Panc1 (cell line): ENCODE results near the gene ZNF462. TPM values are rescaled to one million over a fixed set of nuclear protein-coding genes. Genes with fewer than 3 reads are reported as not detected.

ENCODE experiments used
- ATAC-seq: fragments of 200-7000 bp; cut with Tn5 transposase; 2 replicates; pipeline ENCODE4 v1.9.1; 2020; ENCODE audit warnings: mild to moderate bottlenecking, moderate library complexity
- BruUV-seq: library from RNA; stranded (reverse); fragments of 400-500 nt; replicated peaks from 2 replicates; lab custom pipeline; 2021; lab: Mats Ljungman, UMichigan
- CTCF ChIA-PET: fragments of 300-600 bp; sonication (Branson Sonifier 250); formaldehyde crosslinking; loops from one replicate; lab custom pipeline; 2022; ENCODE audit warnings: antibody characterized with exemption; lab: Charles Lee
- POLR2A ChIA-PET: fragments of 300-600 bp; sonication (Branson Sonifier 250); formaldehyde crosslinking; loops from one replicate; lab custom pipeline; 2022; ENCODE audit warnings: antibody characterized with exemption; lab: Charles Lee
- DNase-seq: peaks from one replicate; pipeline ENCODE4 v3.0.0-alpha.2; 2010; ENCODE audit warnings: low read depth, low spot score
- H3K27ac ChIP-seq: 2 replicates; pipeline ENCODE4 v1.5.1; 2011; ENCODE audit warnings: mild to moderate bottlenecking, low read length, inconsistent platforms
- H3K27me3 ChIP-seq: fragments of 200-500 bp; sonication (Bioruptor generic); 2 replicates; pipeline ENCODE4 v1.6.0; 2014; ENCODE audit warnings: low read length, inconsistent platforms; ENCODE audit not compliant: control insufficient read depth, insufficient read depth
- H3K36me3 ChIP-seq: fragments of 200-500 bp; sonication (Bioruptor generic); 2 replicates; pipeline ENCODE4 v1.5.1; 2014; ENCODE audit warnings: inconsistent platforms, mild to moderate bottlenecking, low read length, moderate library complexity; ENCODE audit not compliant: control insufficient read depth, insufficient read depth
- H3K4me1 ChIP-seq: 2 replicates; pipeline ENCODE4 v1.5.1; 2011; ENCODE audit warnings: inconsistent platforms, mild to moderate bottlenecking, low read length, moderate library complexity; ENCODE audit not compliant: control insufficient read depth, insufficient read depth
- H3K4me3 ChIP-seq, 2 experiments: 2 replicates each; pipeline ENCODE4 v1.5.1; 2011 to 2012; ENCODE audit warnings: low read depth in 2 of 2, low read length in 2 of 2, mild to moderate bottlenecking in 2 of 2, inconsistent platforms in 1 of 2, moderate library complexity in 1 of 2
- H3K9me3 ChIP-seq: fragments of 200-500 bp; sonication (Bioruptor generic); 2 replicates; pipeline ENCODE4 v1.5.1; 2014; ENCODE audit warnings: low read depth, mild to moderate bottlenecking, inconsistent platforms, low read length, moderate library complexity; ENCODE audit not compliant: control insufficient read depth, insufficient read depth
- POLR2AphosphoS5 ChIP-seq: IDR thresholded peaks from 2 replicates; pipeline ENCODE4 v1.6.1; 2012; ENCODE audit warnings: mild to moderate bottlenecking, low read depth, low read length, moderate library complexity
- SIN3A ChIP-seq: IDR thresholded peaks from 2 replicates; pipeline ENCODE4 v1.6.1; 2012; ENCODE audit warnings: low read depth, mild to moderate bottlenecking, low read length, moderate library complexity, borderline replicate concordance; ENCODE audit not compliant: insufficient read depth
- TCF7L2 ChIP-seq: IDR thresholded peaks from 2 replicates; pipeline ENCODE4 v1.6.1; 2011; ENCODE audit warnings: mild to moderate bottlenecking, low read depth, low read length, inconsistent platforms
- in situ Hi-C: cut with HindIII; loops from 2 replicates; pipeline ENCODE4 v1.10.0; 2016; ENCODE audit warnings: low sequenced_read_pairs, low pct_unique_long_range_greater_than_20kb
- intact Hi-C: fragments of 100-400 bp; cut with micrococcal nuclease; formaldehyde crosslinking; loops from one replicate; pipeline ENCODE4 v1.10.0; 2022; ENCODE audit not compliant: unreplicated experiment
- total RNA-seq: library from RNA; stranded (reverse); gene quantifications from one replicate; pipeline ENCODE4 v1.2.1, GENCODE V29; 2021; ENCODE audit not compliant: unreplicated experiment
- TF ChIP-seq, protein P1 (sequence below): fragments of 450-650 bp; IDR thresholded peaks from 2 replicates; pipeline ENCODE4 v1.5.1; 2017; ENCODE audit warnings: mild to moderate bottlenecking
- TF ChIP-seq, protein P2 (sequence below), 2 experiments: IDR thresholded peaks; 2 replicates each; pipeline ENCODE4 v1.6.1; 2011 to 2012; ENCODE audit warnings: low read depth in 2 of 2, control low read depth in 1 of 2, low read length in 1 of 2, mild to moderate bottlenecking in 1 of 2, moderate library complexity in 1 of 2; ENCODE audit not compliant: insufficient read depth in 1 of 2

The ZNF462 gene
- total RNA-seq, 1 experiment from 2014 or later, result 34.8 TPM

DNA sequence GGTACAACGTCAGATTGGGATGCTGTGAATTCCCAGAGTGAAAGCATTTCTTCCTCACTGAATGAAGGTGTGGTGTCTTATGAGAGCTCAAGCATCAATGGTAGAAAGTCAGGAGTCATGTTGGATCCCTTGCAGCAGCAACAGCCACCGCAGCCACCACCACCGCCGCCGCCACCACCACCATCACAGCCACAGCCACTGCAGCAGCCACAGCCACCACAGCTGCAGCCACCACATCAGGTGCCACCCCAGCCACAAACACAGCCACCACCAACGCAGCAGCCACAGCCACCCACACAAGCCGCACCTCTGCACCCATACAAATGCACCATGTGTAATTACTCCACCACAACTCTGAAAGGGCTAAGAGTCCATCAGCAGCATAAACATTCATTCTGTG is 62.4 kb downstream of the ZNF462 start:
- TF ChIP-seq, protein P1, sequence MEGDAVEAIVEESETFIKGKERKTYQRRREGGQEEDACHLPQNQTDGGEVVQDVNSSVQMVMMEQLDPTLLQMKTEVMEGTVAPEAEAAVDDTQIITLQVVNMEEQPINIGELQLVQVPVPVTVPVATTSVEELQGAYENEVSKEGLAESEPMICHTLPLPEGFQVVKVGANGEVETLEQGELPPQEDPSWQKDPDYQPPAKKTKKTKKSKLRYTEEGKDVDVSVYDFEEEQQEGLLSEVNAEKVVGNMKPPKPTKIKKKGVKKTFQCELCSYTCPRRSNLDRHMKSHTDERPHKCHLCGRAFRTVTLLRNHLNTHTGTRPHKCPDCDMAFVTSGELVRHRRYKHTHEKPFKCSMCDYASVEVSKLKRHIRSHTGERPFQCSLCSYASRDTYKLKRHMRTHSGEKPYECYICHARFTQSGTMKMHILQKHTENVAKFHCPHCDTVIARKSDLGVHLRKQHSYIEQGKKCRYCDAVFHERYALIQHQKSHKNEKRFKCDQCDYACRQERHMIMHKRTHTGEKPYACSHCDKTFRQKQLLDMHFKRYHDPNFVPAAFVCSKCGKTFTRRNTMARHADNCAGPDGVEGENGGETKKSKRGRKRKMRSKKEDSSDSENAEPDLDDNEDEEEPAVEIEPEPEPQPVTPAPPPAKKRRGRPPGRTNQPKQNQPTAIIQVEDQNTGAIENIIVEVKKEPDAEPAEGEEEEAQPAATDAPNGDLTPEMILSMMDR, result no peak
- TF ChIP-seq TCF7L2 (no peak), SIN3A (no peak), POLR2AphosphoS5 (no peak)
- TF ChIP-seq, protein P2, sequence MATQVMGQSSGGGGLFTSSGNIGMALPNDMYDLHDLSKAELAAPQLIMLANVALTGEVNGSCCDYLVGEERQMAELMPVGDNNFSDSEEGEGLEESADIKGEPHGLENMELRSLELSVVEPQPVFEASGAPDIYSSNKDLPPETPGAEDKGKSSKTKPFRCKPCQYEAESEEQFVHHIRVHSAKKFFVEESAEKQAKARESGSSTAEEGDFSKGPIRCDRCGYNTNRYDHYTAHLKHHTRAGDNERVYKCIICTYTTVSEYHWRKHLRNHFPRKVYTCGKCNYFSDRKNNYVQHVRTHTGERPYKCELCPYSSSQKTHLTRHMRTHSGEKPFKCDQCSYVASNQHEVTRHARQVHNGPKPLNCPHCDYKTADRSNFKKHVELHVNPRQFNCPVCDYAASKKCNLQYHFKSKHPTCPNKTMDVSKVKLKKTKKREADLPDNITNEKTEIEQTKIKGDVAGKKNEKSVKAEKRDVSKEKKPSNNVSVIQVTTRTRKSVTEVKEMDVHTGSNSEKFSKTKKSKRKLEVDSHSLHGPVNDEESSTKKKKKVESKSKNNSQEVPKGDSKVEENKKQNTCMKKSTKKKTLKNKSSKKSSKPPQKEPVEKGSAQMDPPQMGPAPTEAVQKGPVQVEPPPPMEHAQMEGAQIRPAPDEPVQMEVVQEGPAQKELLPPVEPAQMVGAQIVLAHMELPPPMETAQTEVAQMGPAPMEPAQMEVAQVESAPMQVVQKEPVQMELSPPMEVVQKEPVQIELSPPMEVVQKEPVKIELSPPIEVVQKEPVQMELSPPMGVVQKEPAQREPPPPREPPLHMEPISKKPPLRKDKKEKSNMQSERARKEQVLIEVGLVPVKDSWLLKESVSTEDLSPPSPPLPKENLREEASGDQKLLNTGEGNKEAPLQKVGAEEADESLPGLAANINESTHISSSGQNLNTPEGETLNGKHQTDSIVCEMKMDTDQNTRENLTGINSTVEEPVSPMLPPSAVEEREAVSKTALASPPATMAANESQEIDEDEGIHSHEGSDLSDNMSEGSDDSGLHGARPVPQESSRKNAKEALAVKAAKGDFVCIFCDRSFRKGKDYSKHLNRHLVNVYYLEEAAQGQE (IDR thresholded peaks at IDR 0.05; ENCODE audit: insufficient read depth in 1 of 2, low read depth in 2 of 2, low read length in 1 of 2), result no peak
- no TSS peak for BruUV-seq
- Histone ChIP-seq H3K4me3 (no peak overlapping the region), H3K36me3 (no peaks in the 10 kb centered on the region; the same call in 1 of the 2 replicates), H3K9me3 (no peaks in the 10 kb centered on the region), H3K27me3 (no peaks in the 10 kb centered on the region), H3K27ac (no peak overlapping the region), H3K4me1 (peaks cover 5% of the 10 kb centered on the region; the same call in 1 of the 2 replicates)
- POLR2A ChIA-PET, result no interaction called here
- DNase-seq (no peak), ATAC-seq (no peak)
- CTCF ChIA-PET, result no interaction called here
- in situ Hi-C loops, result no loop called here
- intact Hi-C loops, result no loop called here

DNA sequence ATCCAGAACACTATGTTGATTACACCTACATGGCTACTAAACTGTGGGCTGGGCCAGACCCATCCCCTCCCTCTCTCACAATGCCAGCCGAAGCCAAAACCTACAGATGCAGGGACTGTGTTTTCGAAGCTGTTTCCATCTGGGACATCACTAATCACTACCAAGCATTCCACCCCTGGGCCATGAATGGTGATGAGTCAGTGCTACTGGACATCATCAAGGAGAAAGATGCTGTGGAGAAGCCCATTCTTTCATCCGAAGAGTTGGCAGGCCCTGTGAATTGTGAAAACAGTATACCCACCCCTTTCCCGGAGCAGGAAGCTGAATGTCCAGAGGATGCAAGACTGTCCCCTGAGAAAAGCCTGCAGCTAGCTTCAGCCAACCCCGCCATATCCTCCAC is 65.0 kb downstream of the ZNF462 start:
- Histone ChIP-seq H3K27ac (no peak overlapping the region), H3K27me3 (no peaks in the 10 kb centered on the region), H3K36me3 (no peaks in the 10 kb centered on the region; the same call in 1 of the 2 replicates), H3K4me1 (no peaks in the 10 kb centered on the region), H3K4me3 (no peak overlapping the region), H3K9me3 (no peaks in the 10 kb centered on the region)
- in situ Hi-C loops (no loop called here), intact Hi-C loops (no loop called here)
- no peak for DNase-seq
- TF ChIP-seq, protein P1, result no peak
- TF ChIP-seq TCF7L2, result no peak
- no peak for TF ChIP-seq POLR2AphosphoS5
- no peak for TF ChIP-seq SIN3A
- TF ChIP-seq, protein P2 (IDR thresholded peaks at IDR 0.05; ENCODE audit: insufficient read depth in 1 of 2, low read depth in 2 of 2, low read length in 1 of 2), result no peak
- ATAC-seq, result no peak
- BruUV-seq, result no TSS peak
- ChIA-PET CTCF (no interaction called here), POLR2A (no interaction called here)
